Mucosa of descending colon (tissue), 3 donors: Measurements from ENCODE around the gene PTH1R. TPM values are rescaled to one million over a fixed set of nuclear protein-coding genes. Genes with fewer than 3 reads are reported as not detected.

Experiments
- ATAC-seq: fragments of 200-7000 bp; cut with Tn5 transposase; one replicate; pipeline ENCODE4 v1.9.1; 2020; ENCODE audit warnings: mild to moderate bottlenecking, moderate library complexity
- DNase-seq, 3 donors: peaks; one replicate each; pipeline ENCODE4 v3.0.0-alpha.2; 2020
- H3K36me3 ChIP-seq: fragments of 200-600 bp; one replicate; pipeline ENCODE4 v1.8.0; 2021; ENCODE audit warnings: low read depth, mild to moderate bottlenecking
- H3K4me1 ChIP-seq: fragments of 200-600 bp; one replicate; pipeline ENCODE4 v1.8.0; 2021; ENCODE audit warnings: low read depth, mild to moderate bottlenecking
- H3K4me3 ChIP-seq: fragments of 200-600 bp; one replicate; pipeline ENCODE4 v1.8.0; 2021; ENCODE audit warnings: mild to moderate bottlenecking
- H3K9me3 ChIP-seq: fragments of 200-600 bp; one replicate; pipeline ENCODE4 v1.8.0; 2021; ENCODE audit warnings: mild to moderate bottlenecking
- CTCF ChIP-seq: fragments of 200-600 bp; IDR thresholded peaks from one replicate; pipeline ENCODE4 v1.8.0; 2022; ENCODE audit warnings: antibody characterized with exemption, mild to moderate bottlenecking
- intact Hi-C, 2 donors: fragments of 100-400 bp; cut with DNase I in 1 of 2; cut with micrococcal nuclease in 1 of 2; formaldehyde crosslinking; loops; one replicate each; pipeline versions ENCODE4 v1.11.0 to v1.11.1; 2022; cut with DNase I, micrococcal nuclease
- total RNA-seq, 3 donors: library from RNA; stranded (reverse); fragmentation: NEBNext Ultra II Directional in 2 of 3; extraction: Animal tissue kit (Norgen Biotek cat#: 25700) in 2 of 3; gene quantifications; one replicate each; pipeline versions ENCODE4 v1.2.1 to v1.2.4, GENCODE V29; 2021 to 2023
- donor health status: DM: no; HTN: no; CAD: no; lungs with moderate emphysema.
- donor health status: DM: no; HTN: no; CAD: no.
- donor health status: DM: no; HTN: yes; CAD: no.

The PTH1R gene
- total RNA-seq, 3 donors from 2014 or later: 0.87 to 4.6 (median 1.9) TPM

- no peak for TF ChIP-seq CTCF
- Histone ChIP-seq H3K9me3 (no peaks in the 10 kb centered on the region), H3K36me3 (no peaks in the 10 kb centered on the region), H3K4me3 (no peak overlapping the region), H3K4me1 (peaks cover 3% of the 10 kb centered on the region)
- ATAC-seq (no peak), DNase-seq (peak in 2 of 3 donors; percentile 14 to 38)
- intact Hi-C loops: loop anchor here in 1 of 2 donors (5.0 kb wide), 1 partner anchor 199 kb away; no protein-coding TSS in a partner anchor
Observed at GRCh38 chr3:46905661-46906451, 28.3 kb downstream of the PTH1R start.

- Histone ChIP-seq H3K36me3 (no peaks in the 10 kb centered on the region), H3K4me3 (no peak overlapping the region), H3K4me1 (peaks cover 3% of the 10 kb centered on the region), H3K9me3 (no peaks in the 10 kb centered on the region)
- intact Hi-C loops: loop anchor here in 1 of 2 donors (5.0 kb wide), 1 partner anchor 199 kb away; no protein-coding TSS in a partner anchor
- no peak for ATAC-seq
- peak in 1 of 3 donors; percentile 10 for DNase-seq
- no peak for TF ChIP-seq CTCF
Observed at GRCh38 chr3:46906471-46907058, 29.0 kb downstream of the PTH1R start.

GRCh38 chr3:46907271-46907670 is 29.8 kb downstream of the PTH1R start:
- intact Hi-C loops: loop anchor here in 1 of 2 donors (5.0 kb wide), 1 partner anchor 200 kb away; no protein-coding TSS in a partner anchor
- ATAC-seq (no peak), DNase-seq (peak in 1 of 3 donors; percentile 33)
- H3K4me1 ChIP-seq: peaks cover 3% of the 10 kb centered on the region
- H3K36me3 ChIP-seq: no peaks in the 10 kb centered on the region
- no peaks in the 10 kb centered on the region for H3K9me3 ChIP-seq
- H3K4me3 ChIP-seq: no peak overlapping the region
- no peak for TF ChIP-seq CTCF

- DNase-seq (no peak), ATAC-seq (no peak)
- Histone ChIP-seq H3K9me3 (no peaks in the 10 kb centered on the region), H3K4me3 (no peak overlapping the region), H3K36me3 (no peaks in the 10 kb centered on the region), H3K4me1 (peaks cover 3% of the 10 kb centered on the region)
- intact Hi-C loops: loop anchor here in 1 of 2 donors (5.0 kb wide), 1 partner anchor 201 kb away; no protein-coding TSS in a partner anchor
- TF ChIP-seq CTCF: no peak
Observed at GRCh38 chr3:46907960-46908293, 30.4 kb downstream of the PTH1R start.

- ATAC-seq (no peak), DNase-seq (peak in 2 of 3 donors; percentile 23 to 42)
- TF ChIP-seq CTCF: no peak
- Histone ChIP-seq H3K4me1 (peaks cover 3% of the 10 kb centered on the region), H3K36me3 (no peaks in the 10 kb centered on the region), H3K4me3 (no peak overlapping the region), H3K9me3 (no peaks in the 10 kb centered on the region)
- intact Hi-C loops: loop anchor here in 1 of 2 donors (5.0 kb wide), 1 partner anchor 201 kb away; no protein-coding TSS in a partner anchor
Observed at GRCh38 chr3:46908294-46908985, 30.9 kb downstream of the PTH1R start.
